GM18499 (cell line): ENCODE data around the gene SORCS3.

ENCODE experiments used
- ATAC-seq: cut with Tn5 transposase; IDR thresholded peaks from one replicate; pipeline ENCODE4 v1.9.1; 2021; ENCODE audit warnings: moderate number of reproducible peaks; ENCODE audit not compliant: insufficient read depth, unreplicated experiment

Gene SORCS3

GRCh38 chr10:104766341-104766740 is 125.3 kb downstream of the SORCS3 start:
- ATAC-seq = no peak

GRCh38 chr10:104767282-104767681 is 126.2 kb downstream of the SORCS3 start:
- no peak for ATAC-seq

GRCh38 chr10:104767745-104768144 is 126.7 kb downstream of the SORCS3 start:
- no peak for ATAC-seq

- ATAC-seq = no peak
Observed at GRCh38 chr10:104773105-104773504, 132.0 kb downstream of the SORCS3 start.

GRCh38 chr10:104774234-104774633 is 133.1 kb downstream of the SORCS3 start:
- ATAC-seq = no peak

- ATAC-seq = no peak
Observed at GRCh38 chr10:104777086-104777799, 136.2 kb downstream of the SORCS3 start.

- no peak for ATAC-seq
Observed at GRCh38 chr10:104778371-104778770, 137.3 kb downstream of the SORCS3 start.

GRCh38 chr10:104779701-104780100 is 138.6 kb downstream of the SORCS3 start:
- no peak for ATAC-seq

- ATAC-seq = no peak
Observed at GRCh38 chr10:104780165-104780564, 139.1 kb downstream of the SORCS3 start.

- no peak for ATAC-seq
Observed at GRCh38 chr10:104780946-104781595, 140.0 kb downstream of the SORCS3 start.

GRCh38 chr10:104784452-104784851 is 143.4 kb downstream of the SORCS3 start:
- ATAC-seq = no peak

GRCh38 chr10:104791471-104791870 is 150.4 kb downstream of the SORCS3 start:
- ATAC-seq = no peak

GRCh38 chr10:104795411-104795810 is 154.3 kb downstream of the SORCS3 start:
- ATAC-seq = no peak

- ATAC-seq = no peak
Observed at GRCh38 chr10:104796823-104797222, 155.7 kb downstream of the SORCS3 start.

- ATAC-seq = no peak
Observed at GRCh38 chr10:104802941-104803340, 161.9 kb downstream of the SORCS3 start.

GRCh38 chr10:104804880-104805279 is 163.8 kb downstream of the SORCS3 start:
- ATAC-seq = no peak

- ATAC-seq = no peak
Observed at GRCh38 chr10:104806801-104807200, 165.7 kb downstream of the SORCS3 start.

- no peak for ATAC-seq
Observed at GRCh38 chr10:104807581-104808310, 166.7 kb downstream of the SORCS3 start.

GRCh38 chr10:104809288-104810090 is 168.4 kb downstream of the SORCS3 start:
- peak; percentile 63 for ATAC-seq

GRCh38 chr10:104811166-104811565 is 170.1 kb downstream of the SORCS3 start:
- ATAC-seq = no peak
